HEK293 (cell line): ENCODE measurements around the gene SERPINB2.

ENCODE experiments used
- BCL6B ChIP-seq: fragments of 450-650 bp; formaldehyde crosslinking; IDR thresholded peaks from 2 replicates; pipeline ENCODE4 v1.5.1; 2017; ENCODE audit warnings: missing biosample characterization, missing genetic modification characterization
- CTCF ChIP-seq: fragments of 450-650 bp; formaldehyde crosslinking; IDR thresholded peaks from 2 replicates; pipeline ENCODE4 v1.5.1; 2016; ENCODE audit warnings: missing biosample characterization, missing genetic modification characterization
- EGR2 ChIP-seq: fragments of 450-650 bp; formaldehyde crosslinking; IDR thresholded peaks from 2 replicates; pipeline ENCODE4 v1.5.1; 2016; ENCODE audit warnings: low read depth, missing biosample characterization, missing genetic modification characterization
- GLI4 ChIP-seq: fragments of 450-650 bp; formaldehyde crosslinking; IDR thresholded peaks from 2 replicates; pipeline ENCODE4 v1.5.1; 2016; ENCODE audit warnings: missing biosample characterization, missing genetic modification characterization
- PATZ1 ChIP-seq: fragments of 450-650 bp; formaldehyde crosslinking; IDR thresholded peaks from 2 replicates; pipeline ENCODE4 v1.5.1; 2016; ENCODE audit warnings: missing biosample characterization, missing genetic modification characterization
- PRDM10 ChIP-seq: fragments of 450-650 bp; formaldehyde crosslinking; IDR thresholded peaks from 2 replicates; pipeline ENCODE4 v1.5.1; 2016; ENCODE audit warnings: missing biosample characterization, missing genetic modification characterization
- SP7 ChIP-seq: fragments of 450-650 bp; formaldehyde crosslinking; IDR thresholded peaks from 2 replicates; pipeline ENCODE4 v1.5.1; 2016; ENCODE audit warnings: missing biosample characterization, missing genetic modification characterization
- TSHZ1 ChIP-seq: fragments of 450-650 bp; formaldehyde crosslinking; IDR thresholded peaks from 2 replicates; pipeline ENCODE4 v1.5.1; 2016; ENCODE audit warnings: missing biosample characterization, missing genetic modification characterization, borderline replicate concordance
- ZBTB20 ChIP-seq: fragments of 450-650 bp; formaldehyde crosslinking; IDR thresholded peaks from 2 replicates; pipeline ENCODE4 v1.5.1; 2016; ENCODE audit warnings: missing biosample characterization, missing genetic modification characterization
- ZBTB21 ChIP-seq: fragments of 450-650 bp; formaldehyde crosslinking; IDR thresholded peaks from 2 replicates; pipeline ENCODE4 v1.5.1; 2017; ENCODE audit warnings: missing biosample characterization, missing genetic modification characterization
- ZBTB26 ChIP-seq: fragments of 450-650 bp; formaldehyde crosslinking; optimal IDR thresholded peaks from 2 replicates; pipeline ENCODE3; 2016; ENCODE audit warnings: missing biosample characterization, mild to moderate bottlenecking, missing genetic modification characterization
- ZFP69B ChIP-seq: fragments of 450-650 bp; formaldehyde crosslinking; IDR thresholded peaks from 2 replicates; pipeline ENCODE4 v1.5.1; 2016; ENCODE audit warnings: missing biosample characterization, missing genetic modification characterization
- ZNF133 ChIP-seq: fragments of 450-650 bp; formaldehyde crosslinking; IDR thresholded peaks from 2 replicates; pipeline ENCODE4 v1.5.1; 2016; ENCODE audit warnings: missing biosample characterization, missing genetic modification characterization
- ZNF248 ChIP-seq: fragments of 450-650 bp; formaldehyde crosslinking; IDR thresholded peaks from 2 replicates; pipeline ENCODE4 v1.5.1; 2017; ENCODE audit warnings: missing biosample characterization, missing genetic modification characterization
- ZNF335 ChIP-seq: fragments of 450-650 bp; formaldehyde crosslinking; conservative IDR thresholded peaks from 2 replicates; pipeline ENCODE4 v1.5.1; 2016; ENCODE audit warnings: missing biosample characterization, missing genetic modification characterization
- ZNF37A ChIP-seq: fragments of 450-650 bp; IDR thresholded peaks from 2 replicates; pipeline ENCODE4 v1.5.1; 2018; ENCODE audit warnings: missing biosample characterization, missing genetic modification characterization
- ZNF394 ChIP-seq: fragments of 450-650 bp; formaldehyde crosslinking; IDR thresholded peaks from 2 replicates; pipeline ENCODE4 v1.5.1; 2016; ENCODE audit warnings: missing biosample characterization, missing genetic modification characterization, mild to moderate bottlenecking, moderate library complexity, borderline replicate concordance
- ZNF449 ChIP-seq: fragments of 450-650 bp; formaldehyde crosslinking; IDR thresholded peaks from 2 replicates; pipeline ENCODE4 v1.5.1; 2017; ENCODE audit warnings: missing biosample characterization, mild to moderate bottlenecking, missing genetic modification characterization, moderate library complexity
- ZNF610 ChIP-seq: fragments of 450-650 bp; formaldehyde crosslinking; IDR thresholded peaks from 2 replicates; pipeline ENCODE4 v1.5.1; 2016; ENCODE audit warnings: missing biosample characterization, missing genetic modification characterization, borderline replicate concordance
- ZNF792 ChIP-seq: fragments of 450-650 bp; formaldehyde crosslinking; IDR thresholded peaks from 2 replicates; pipeline ENCODE4 v1.5.1; 2016; ENCODE audit warnings: missing biosample characterization, missing genetic modification characterization
- ZSCAN5A ChIP-seq: fragments of 450-650 bp; formaldehyde crosslinking; IDR thresholded peaks from 2 replicates; pipeline ENCODE4 v1.5.1; 2016; ENCODE audit warnings: missing biosample characterization, missing genetic modification characterization

The SERPINB2 gene

GRCh38 chr18:63936156-63936931, 48.8 kb downstream of the SERPINB2 start (continued):
- no peak for TF ChIP-seq ZNF37A (tag by site-specific recombination)
- TF ChIP-seq ZNF792 (tag by site-specific recombination): no peak
- TF ChIP-seq ZNF449 (tag by site-specific recombination): no peak
- TF ChIP-seq ZNF335 (tag by site-specific recombination): peak; percentile 16; the same call in 1 of the 2 replicates
- peak; percentile 31 for TF ChIP-seq ZBTB26 (tag by site-specific recombination)
- no peak for TF ChIP-seq ZNF610
- TF ChIP-seq ZBTB21: no peak
- TF ChIP-seq EGR2 (tag by site-specific recombination): no peak
- no peak for TF ChIP-seq TSHZ1
- no peak for TF ChIP-seq GLI4 (tag by site-specific recombination)
- TF ChIP-seq ZNF248 (tag by site-specific recombination): no peak
- 0 out of 2 replicates have a peak, but pooled peaks have one; percentile 12 for TF ChIP-seq SP7
- no peak for TF ChIP-seq ZNF133 (tag by site-specific recombination)
- TF ChIP-seq ZSCAN5A (tag by site-specific recombination): no peak
- TF ChIP-seq ZNF394 (tag by site-specific recombination): no peak
- no peak for TF ChIP-seq PATZ1 (tag by site-specific recombination)
- peak; percentile 68; the same call in 1 of the 2 replicates for TF ChIP-seq CTCF
- TF ChIP-seq BCL6B: no peak
- TF ChIP-seq PRDM10 (tag by site-specific recombination): 0 out of 2 replicates have a peak, but pooled peaks have one; percentile 14
- no peak for TF ChIP-seq ZFP69B (tag by site-specific recombination)
- TF ChIP-seq ZBTB20 (tag by site-specific recombination): 0 out of 2 replicates have a peak, but pooled peaks have one; percentile 30
